GM12872 (cell line): ENCODE data around the gene TREML1.

ENCODE experiments used
- TF ChIP-seq, protein P1 (sequence below): IDR thresholded peaks from 3 replicates; pipeline ENCODE4 v1.5.1; 2011; ENCODE audit warnings: low read depth, mild to moderate bottlenecking, low read length, moderate library complexity; ENCODE audit not compliant: insufficient read depth

TREML1 gene

DNA sequence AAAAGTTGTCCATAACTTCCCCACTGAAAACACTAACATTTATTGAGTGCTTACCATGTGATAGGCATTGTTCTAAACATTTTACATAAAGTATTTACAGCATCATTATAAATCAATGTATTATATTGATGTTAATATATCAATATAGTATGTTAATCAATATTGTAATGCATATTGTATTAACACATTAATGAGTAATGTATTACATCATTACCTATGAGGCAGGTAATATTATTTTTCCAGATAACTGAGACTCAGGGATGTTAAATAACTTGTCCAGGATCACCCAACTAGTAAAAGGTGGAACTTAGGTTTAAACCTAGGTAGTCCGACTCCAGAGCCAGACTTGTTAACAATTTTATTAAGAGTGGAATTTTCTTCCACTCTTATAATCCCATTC, 20.9 kb upstream of the TREML1 start:
- TF ChIP-seq, protein P1, sequence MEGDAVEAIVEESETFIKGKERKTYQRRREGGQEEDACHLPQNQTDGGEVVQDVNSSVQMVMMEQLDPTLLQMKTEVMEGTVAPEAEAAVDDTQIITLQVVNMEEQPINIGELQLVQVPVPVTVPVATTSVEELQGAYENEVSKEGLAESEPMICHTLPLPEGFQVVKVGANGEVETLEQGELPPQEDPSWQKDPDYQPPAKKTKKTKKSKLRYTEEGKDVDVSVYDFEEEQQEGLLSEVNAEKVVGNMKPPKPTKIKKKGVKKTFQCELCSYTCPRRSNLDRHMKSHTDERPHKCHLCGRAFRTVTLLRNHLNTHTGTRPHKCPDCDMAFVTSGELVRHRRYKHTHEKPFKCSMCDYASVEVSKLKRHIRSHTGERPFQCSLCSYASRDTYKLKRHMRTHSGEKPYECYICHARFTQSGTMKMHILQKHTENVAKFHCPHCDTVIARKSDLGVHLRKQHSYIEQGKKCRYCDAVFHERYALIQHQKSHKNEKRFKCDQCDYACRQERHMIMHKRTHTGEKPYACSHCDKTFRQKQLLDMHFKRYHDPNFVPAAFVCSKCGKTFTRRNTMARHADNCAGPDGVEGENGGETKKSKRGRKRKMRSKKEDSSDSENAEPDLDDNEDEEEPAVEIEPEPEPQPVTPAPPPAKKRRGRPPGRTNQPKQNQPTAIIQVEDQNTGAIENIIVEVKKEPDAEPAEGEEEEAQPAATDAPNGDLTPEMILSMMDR = no peak

DNA sequence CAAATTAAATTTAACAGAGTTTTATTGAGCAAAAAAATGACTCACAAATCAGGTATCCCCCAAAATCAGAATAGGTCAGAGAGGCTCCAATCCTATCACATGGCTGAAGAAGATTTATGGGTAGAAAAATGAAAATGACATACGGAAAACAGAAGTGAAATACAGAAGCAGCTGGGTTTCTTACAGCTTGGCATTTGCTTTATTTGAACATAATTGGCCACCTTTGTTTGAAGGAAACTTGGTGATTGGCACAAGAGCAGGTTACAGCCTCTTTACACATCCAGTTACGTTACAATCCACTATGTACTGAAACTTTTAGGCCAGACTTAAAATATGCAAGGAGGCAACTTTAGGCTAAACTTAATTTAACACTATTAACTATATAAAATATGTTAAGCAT, 20.5 kb upstream of the TREML1 start:
- TF ChIP-seq, protein P1 = no peak

DNA sequence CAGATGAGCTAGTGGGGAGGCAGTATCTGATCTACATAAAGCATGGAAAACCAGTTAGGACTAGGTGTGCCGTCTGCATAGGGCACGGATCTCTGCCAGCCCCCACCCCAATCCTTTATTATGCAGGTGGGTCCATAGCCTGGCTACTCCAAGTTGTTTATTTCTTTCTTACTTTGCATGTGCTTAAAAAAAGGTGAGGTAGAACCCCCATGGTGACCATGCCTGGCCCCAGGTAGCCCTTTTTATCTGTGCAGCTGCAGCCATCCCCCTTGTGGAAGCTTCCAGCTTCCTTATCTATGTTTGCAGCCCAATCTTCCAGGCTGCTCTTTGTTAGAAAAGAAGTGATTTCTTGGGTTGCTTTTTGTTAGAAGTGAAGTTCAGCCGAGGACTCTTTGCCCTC, 17.8 kb upstream of the TREML1 start:
- TF ChIP-seq, protein P1 = no peak

DNA sequence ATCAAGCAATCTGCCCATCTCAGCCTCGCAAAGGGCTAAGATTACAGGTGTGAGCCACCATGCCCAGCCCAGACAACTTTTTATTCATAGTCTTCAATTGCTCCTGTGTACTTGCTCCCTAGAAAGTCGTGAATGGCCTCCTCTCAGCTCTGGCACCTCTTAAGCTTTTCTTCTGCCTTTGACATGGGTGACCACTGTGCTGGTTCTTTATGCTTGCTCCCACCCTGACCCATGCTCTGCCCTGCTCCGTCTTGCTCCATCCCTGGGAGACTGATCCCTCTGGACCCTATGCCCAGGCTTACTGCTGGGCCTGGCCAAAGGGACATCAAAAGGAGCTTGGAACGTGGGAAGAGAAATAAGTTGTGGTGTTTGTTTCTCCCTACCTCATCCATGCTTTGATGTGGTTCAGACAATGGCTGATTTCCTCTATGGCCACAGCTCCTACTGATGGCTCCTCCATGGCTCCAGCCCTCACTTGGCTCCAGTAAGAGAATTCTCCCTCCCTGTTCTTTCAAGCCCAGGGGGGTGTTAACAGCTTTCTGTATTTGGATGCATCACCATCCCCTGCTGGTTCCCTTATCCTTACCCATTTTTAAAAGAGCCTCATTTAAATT, 16.5 kb upstream of the TREML1 start:
- TF ChIP-seq, protein P1 = no peak

DNA sequence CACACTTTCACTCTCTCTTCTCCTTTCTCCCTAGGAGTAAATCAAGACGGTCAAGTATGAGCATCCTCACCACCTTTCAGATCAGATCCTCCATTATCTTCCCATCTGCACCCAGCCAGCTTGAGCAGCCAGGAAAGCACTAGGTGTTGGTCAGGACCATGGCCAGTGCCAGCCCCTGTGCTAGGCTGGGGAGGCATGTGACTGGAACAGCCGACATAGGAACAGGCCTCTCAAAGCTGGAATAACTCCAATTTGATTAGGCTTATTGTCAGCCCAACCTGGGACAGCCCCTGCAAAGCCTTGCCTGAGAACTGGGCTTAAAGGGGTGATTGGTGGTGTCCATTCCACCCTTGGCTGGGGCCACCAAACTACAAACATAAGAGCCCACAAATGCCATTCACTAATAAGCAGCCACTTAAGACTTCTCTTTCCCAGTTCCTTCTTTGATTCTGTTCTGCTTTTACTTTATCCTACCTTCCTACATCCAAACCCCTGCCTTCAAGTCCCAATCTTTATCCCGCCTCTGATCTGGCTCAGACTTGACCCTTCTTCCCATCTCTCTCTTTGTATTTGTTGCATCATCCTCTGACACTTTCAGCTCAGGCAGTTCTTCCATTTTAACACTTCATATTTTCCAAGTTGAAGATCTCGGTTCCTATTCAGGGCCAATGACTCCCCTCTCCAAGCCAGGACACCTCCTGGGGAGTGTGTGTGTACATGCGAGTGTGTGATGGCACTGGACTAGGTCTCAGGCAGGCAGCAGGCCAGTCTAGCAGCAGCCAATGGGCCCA, 13.2 kb upstream of the TREML1 start:
- TF ChIP-seq, protein P1 = no peak

DNA sequence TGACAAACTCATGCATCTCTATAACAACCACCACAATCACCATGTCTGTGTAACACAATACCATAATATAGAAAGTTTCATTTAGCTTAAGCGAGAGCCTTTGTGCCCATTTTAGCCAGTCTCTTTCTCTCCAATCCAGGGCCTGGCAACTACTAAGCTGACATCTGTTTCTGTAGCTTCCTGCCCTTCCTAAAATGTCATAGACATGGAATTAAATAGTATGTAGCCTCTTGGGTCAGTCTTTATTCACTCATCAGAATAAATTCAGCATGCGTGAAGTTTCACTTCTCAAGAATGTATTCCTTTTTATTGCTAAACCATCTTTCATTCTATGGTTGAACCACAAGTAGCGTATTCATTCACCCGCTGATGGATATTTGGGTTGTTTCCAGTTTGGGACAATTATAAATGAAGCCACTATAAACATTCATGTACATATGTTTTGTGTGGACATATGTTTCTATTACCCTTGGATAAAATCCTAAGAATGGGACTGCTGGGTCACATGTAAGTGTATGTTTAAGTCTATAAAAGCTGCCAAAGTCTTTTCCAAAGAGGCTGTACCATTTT, 10.5 kb upstream of the TREML1 start:
- TF ChIP-seq, protein P1 = no peak

- TF ChIP-seq, protein P1 = no peak
These were observed 9.2 kb upstream of the TREML1 start for GRCh38 chr6:41163419-41163717.
